Karpas-422 (cell line): ENCODE measurements around the gene TUBAL3. TPM values are rescaled to one million over a fixed set of nuclear protein-coding genes. Genes with fewer than 3 reads are reported as not detected.

ENCODE experiments used
- DNase-seq: peaks from one replicate; pipeline ENCODE4 v3.0.0-alpha.2; 2015
- H2AFZ ChIP-seq: fragments of 200-600 bp; sonication (generic); 2 replicates; pipeline ENCODE4 v1.6.1; 2014; ENCODE audit warnings: antibody characterized with exemption, low read length, mixed read lengths
- H3K27ac ChIP-seq: fragments of 200-600 bp; sonication (generic); 2 replicates; pipeline ENCODE4 v1.5.1; 2014; ENCODE audit warnings: mild to moderate bottlenecking, low read length, moderate library complexity
- H3K27me3 ChIP-seq: fragments of 200-600 bp; sonication (generic); 2 replicates; pipeline ENCODE4 v1.6.1; 2014; ENCODE audit warnings: low read length, mixed read lengths
- H3K36me3 ChIP-seq: fragments of 200-600 bp; sonication (generic); 2 replicates; pipeline ENCODE4 v1.6.1; 2014; ENCODE audit warnings: low read length, mixed read lengths; ENCODE audit not compliant: insufficient read depth
- H3K4me1 ChIP-seq: fragments of 200-600 bp; sonication (generic); 2 replicates; pipeline ENCODE4 v1.6.1; 2014; ENCODE audit warnings: mild to moderate bottlenecking, low read length, mixed read lengths
- H3K4me2 ChIP-seq: fragments of 200-600 bp; sonication (generic); 2 replicates; pipeline ENCODE4 v1.6.1; 2014; ENCODE audit warnings: low read length, low read depth, mild to moderate bottlenecking; ENCODE audit not compliant: poor library complexity, severe bottlenecking
- H3K4me3 ChIP-seq: fragments of 200-600 bp; sonication (generic); 2 replicates; pipeline ENCODE4 v1.5.1; 2014; ENCODE audit warnings: mild to moderate bottlenecking, antibody characterized with exemption, low read length, mixed read lengths
- H3K79me2 ChIP-seq: fragments of 200-600 bp; sonication (generic); 2 replicates; pipeline ENCODE4 v1.6.1; 2014; ENCODE audit warnings: mild to moderate bottlenecking, low read length, mixed read lengths
- H3K9ac ChIP-seq: fragments of 200-600 bp; sonication (generic); 2 replicates; pipeline ENCODE4 v1.6.0; 2014; ENCODE audit warnings: low read length
- H3K9me2 ChIP-seq: fragments of 200-600 bp; sonication (generic), shearing (Covaris generic); replicated peaks from 2 replicates; pipeline ENCODE4 v1.6.0; 2014; ENCODE audit warnings: mild to moderate bottlenecking, low read length, moderate library complexity; ENCODE audit not compliant: insufficient read depth
- H3K9me3 ChIP-seq: fragments of 300-700, 200-600 bp; sonication (generic); 2 replicates; pipeline ENCODE4 v1.6.1; 2014; ENCODE audit warnings: low read length, mixed read lengths
- H4K20me1 ChIP-seq: fragments of 200-600 bp; sonication (generic); 2 replicates; pipeline ENCODE4 v1.6.1; 2014; ENCODE audit warnings: mild to moderate bottlenecking, antibody characterized with exemption, low read length, low read depth; ENCODE audit not compliant: insufficient read depth
- total RNA-seq: library from RNA; depleted of rRNA; stranded (reverse); fragments of >200 nt; shearing (Covaris generic); gene quantifications from 2 replicates; pipeline ENCODE4 v1.2.3, GENCODE V29; 2014; ENCODE audit warnings: low replicate concordance

The TUBAL3 gene
- total RNA-seq, 1 experiment from 2014 or later: not detected

- H3K36me3 ChIP-seq: no peaks in the 10 kb centered on the region
- no peaks in the 10 kb centered on the region for H3K4me1 ChIP-seq
- H3K9ac ChIP-seq: no peak overlapping the region
- no peaks in the 10 kb centered on the region for H3K9me3 ChIP-seq
- H3K4me3 ChIP-seq: no peak overlapping the region
- no peak for DNase-seq
- no peaks in the 10 kb centered on the region for H3K27me3 ChIP-seq
- no peak overlapping the region for H3K27ac ChIP-seq
- no peak overlapping the region for H3K4me2 ChIP-seq
- H3K9me2 ChIP-seq: no peaks in the 10 kb centered on the region
- H3K79me2 ChIP-seq: no peaks in the 10 kb centered on the region
- no peak overlapping the region for H2AFZ ChIP-seq
- H4K20me1 ChIP-seq: no peaks in the 10 kb centered on the region
Observed at GRCh38 chr10:5355594-5356301, 48.9 kb downstream of the TUBAL3 start.

GRCh38 chr10:5354068-5354467 lies 50.6 kb downstream of the TUBAL3 start:
- Histone ChIP-seq H3K79me2 (no peaks in the 10 kb centered on the region), H3K9me3 (no peaks in the 10 kb centered on the region), H3K4me1 (no peaks in the 10 kb centered on the region), H3K4me3 (no peak overlapping the region), H3K27ac (no peak overlapping the region), H3K4me2 (no peak overlapping the region), H3K9me2 (no peaks in the 10 kb centered on the region), H2AFZ (no peak overlapping the region), H3K9ac (no peak overlapping the region), H4K20me1 (no peaks in the 10 kb centered on the region), H3K27me3 (no peaks in the 10 kb centered on the region), H3K36me3 (no peaks in the 10 kb centered on the region)
- DNase-seq: peak; percentile 63

GRCh38 chr10:5349362-5349761 lies 55.3 kb downstream of the TUBAL3 start:
- Histone ChIP-seq H3K4me1 (no peaks in the 10 kb centered on the region), H3K9ac (no peak overlapping the region), H3K79me2 (no peaks in the 10 kb centered on the region), H3K27ac (no peak overlapping the region), H3K4me3 (no peak overlapping the region), H3K27me3 (no peaks in the 10 kb centered on the region), H3K9me3 (no peaks in the 10 kb centered on the region), H2AFZ (no peak overlapping the region), H3K4me2 (no peak overlapping the region), H4K20me1 (no peaks in the 10 kb centered on the region), H3K36me3 (no peaks in the 10 kb centered on the region), H3K9me2 (no peaks in the 10 kb centered on the region)
- DNase-seq: no peak

- Histone ChIP-seq H3K27me3 (no peaks in the 10 kb centered on the region), H3K9ac (no peak overlapping the region), H3K9me3 (no peaks in the 10 kb centered on the region), H3K79me2 (no peaks in the 10 kb centered on the region), H3K36me3 (no peaks in the 10 kb centered on the region), H3K27ac (no peak overlapping the region), H3K4me2 (no peak overlapping the region), H2AFZ (no peak overlapping the region), H3K4me1 (no peaks in the 10 kb centered on the region), H3K4me3 (no peak overlapping the region), H3K9me2 (no peaks in the 10 kb centered on the region), H4K20me1 (no peaks in the 10 kb centered on the region)
- no peak for DNase-seq
Observed at GRCh38 chr10:5346881-5347280, 57.7 kb downstream of the TUBAL3 start.

- Histone ChIP-seq H3K36me3 (no peaks in the 10 kb centered on the region), H3K79me2 (no peaks in the 10 kb centered on the region), H2AFZ (no peak overlapping the region), H3K4me1 (no peaks in the 10 kb centered on the region), H3K4me2 (no peak overlapping the region), H3K9ac (no peak overlapping the region), H4K20me1 (no peaks in the 10 kb centered on the region), H3K9me3 (no peaks in the 10 kb centered on the region), H3K4me3 (no peak overlapping the region), H3K27me3 (no peaks in the 10 kb centered on the region), H3K27ac (no peak overlapping the region), H3K9me2 (no peaks in the 10 kb centered on the region)
- DNase-seq: no peak
Observed at GRCh38 chr10:5344746-5345145, 59.9 kb downstream of the TUBAL3 start.

GRCh38 chr10:5343979-5344378 lies 60.6 kb downstream of the TUBAL3 start:
- Histone ChIP-seq H3K27ac (no peak overlapping the region), H3K4me2 (no peak overlapping the region), H3K4me3 (no peak overlapping the region), H3K27me3 (no peaks in the 10 kb centered on the region), H2AFZ (no peak overlapping the region), H3K4me1 (no peaks in the 10 kb centered on the region), H3K9me3 (no peaks in the 10 kb centered on the region), H3K9me2 (no peaks in the 10 kb centered on the region), H3K9ac (no peak overlapping the region), H3K79me2 (no peaks in the 10 kb centered on the region), H3K36me3 (no peaks in the 10 kb centered on the region), H4K20me1 (no peaks in the 10 kb centered on the region)
- DNase-seq: no peak

- H3K9me2 ChIP-seq: no peaks in the 10 kb centered on the region
- no peak overlapping the region for H3K27ac ChIP-seq
- no peaks in the 10 kb centered on the region for H3K79me2 ChIP-seq
- no peaks in the 10 kb centered on the region for H3K4me1 ChIP-seq
- H3K9me3 ChIP-seq: no peaks in the 10 kb centered on the region
- H3K36me3 ChIP-seq: no peaks in the 10 kb centered on the region
- H2AFZ ChIP-seq: no peak overlapping the region
- no peak overlapping the region for H3K4me2 ChIP-seq
- H4K20me1 ChIP-seq: no peaks in the 10 kb centered on the region
- H3K4me3 ChIP-seq: no peak overlapping the region
- H3K9ac ChIP-seq: no peak overlapping the region
- no peaks in the 10 kb centered on the region for H3K27me3 ChIP-seq
- peak; percentile 56 for DNase-seq
Observed at GRCh38 chr10:5343561-5343960, 61.1 kb downstream of the TUBAL3 start.
